ELF-1 (cell line): ENCODE data around the gene TRIM47.

Experiments
- DNase-seq: peaks from one replicate; pipeline ENCODE4 v3.0.0-alpha.2; 2016; ENCODE audit warnings: low read depth, low spot score

TRIM47 gene

GRCh38 chr17:75831032-75831571 lies 47.3 kb downstream of the TRIM47 start:
- peak; percentile 47 for DNase-seq

DNA sequence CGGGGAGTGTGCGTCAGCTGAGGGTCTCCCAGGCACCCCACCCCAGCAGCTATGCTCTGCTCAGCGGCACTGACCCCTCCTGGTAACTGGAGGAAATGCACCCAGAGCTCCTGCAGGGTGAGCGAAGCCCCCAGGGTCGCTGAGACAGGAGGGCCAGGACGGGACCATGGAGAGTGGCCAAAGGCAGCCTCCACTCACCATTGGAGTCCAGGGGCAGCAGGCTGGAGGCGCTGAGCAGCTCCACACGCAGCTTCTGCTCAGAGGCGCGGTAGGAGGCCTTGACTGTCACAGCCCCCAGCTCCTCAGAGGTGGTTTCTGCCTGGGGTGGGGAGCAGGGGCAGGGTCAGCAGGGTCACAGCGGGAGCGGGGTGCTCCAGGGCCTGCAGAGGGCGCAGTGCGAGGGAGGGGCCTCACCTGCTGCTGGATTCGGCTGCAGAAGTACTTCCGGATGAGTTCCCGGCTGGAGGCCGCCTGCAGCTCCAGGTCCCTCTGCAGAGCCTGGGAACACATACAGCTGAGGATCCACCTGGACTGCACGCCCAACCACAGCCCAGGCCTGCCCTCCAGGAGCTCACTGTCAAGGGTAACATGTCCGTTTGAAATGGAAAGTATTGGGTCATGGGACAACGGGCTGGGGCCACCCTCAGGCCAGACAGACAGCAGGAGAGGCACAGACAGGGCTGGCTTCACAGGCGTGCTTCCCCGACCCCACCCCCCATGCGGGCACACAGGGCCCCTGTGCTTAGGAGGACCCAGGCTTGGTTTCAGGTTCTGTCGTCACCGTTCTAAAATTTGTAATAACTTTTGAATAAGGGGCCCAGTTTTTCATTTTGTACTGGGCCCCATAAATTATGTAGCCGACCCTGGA lies 48.0 kb downstream of the TRIM47 start:
- peak; percentile 93 for DNase-seq

DNA sequence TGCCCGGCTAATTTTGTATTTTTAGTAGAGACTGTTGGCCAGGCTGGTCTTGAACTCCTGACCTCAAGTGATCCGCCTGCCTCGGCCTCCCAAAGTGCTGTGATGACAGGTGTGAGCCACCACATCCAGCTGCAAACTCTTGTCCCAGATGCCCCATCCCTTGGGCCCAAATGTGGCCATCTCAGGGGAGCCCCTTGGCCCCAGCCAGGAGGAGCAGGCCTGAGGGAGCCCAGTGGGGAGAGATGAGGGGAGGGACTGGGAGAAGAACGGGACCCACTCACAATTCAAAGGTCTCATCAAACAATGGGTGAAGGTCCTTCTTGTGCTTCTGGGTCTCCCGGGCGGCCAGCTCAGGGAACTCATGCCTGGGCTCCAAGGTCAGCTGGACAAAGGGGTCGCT lies 48.6 kb downstream of the TRIM47 start:
- no peak for DNase-seq

GRCh38 chr17:75828741-75829140 lies 49.6 kb downstream of the TRIM47 start:
- no peak for DNase-seq

GRCh38 chr17:75828076-75828400 lies 50.3 kb downstream of the TRIM47 start:
- DNase-seq: no peak

GRCh38 chr17:75827308-75828075 lies 50.9 kb downstream of the TRIM47 start:
- DNase-seq: peak; percentile 94

DNA sequence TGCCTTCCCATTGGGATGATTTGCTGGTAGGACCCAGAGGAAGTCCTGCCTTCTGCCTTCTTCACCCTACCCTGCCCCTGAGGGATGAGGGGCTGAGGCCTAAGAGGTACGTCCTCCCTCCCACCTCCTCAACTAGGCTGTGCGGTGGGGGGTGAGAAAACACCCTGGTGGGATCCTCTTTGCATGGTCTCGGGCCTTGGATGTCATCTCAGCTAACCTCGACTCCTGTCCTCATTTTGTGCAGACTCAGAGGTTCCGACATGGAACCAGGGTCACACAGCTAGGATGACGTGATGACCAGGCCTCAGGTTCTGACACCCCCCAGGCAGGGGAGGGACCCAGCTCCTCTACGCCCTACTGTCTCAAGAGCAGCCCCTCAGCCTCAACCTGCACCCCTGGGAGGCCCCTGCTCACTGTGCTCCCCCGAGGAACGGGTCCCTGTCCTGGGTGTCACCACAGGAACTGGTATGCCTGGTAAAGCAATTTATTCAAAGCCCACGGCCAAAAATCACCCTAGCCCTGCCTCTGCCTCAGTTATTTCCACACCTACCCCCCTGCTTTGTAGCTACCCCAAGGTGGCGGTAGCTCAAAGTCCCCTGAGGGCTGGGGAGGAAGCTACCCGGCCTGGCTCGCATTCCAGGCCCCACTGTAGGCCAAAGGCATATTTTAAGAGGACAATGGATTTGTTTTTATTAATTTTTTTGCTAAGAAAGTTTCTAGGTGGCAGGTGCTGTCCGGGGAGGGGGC lies 51.6 kb downstream of the TRIM47 start:
- DNase-seq: peak; percentile 39

DNA sequence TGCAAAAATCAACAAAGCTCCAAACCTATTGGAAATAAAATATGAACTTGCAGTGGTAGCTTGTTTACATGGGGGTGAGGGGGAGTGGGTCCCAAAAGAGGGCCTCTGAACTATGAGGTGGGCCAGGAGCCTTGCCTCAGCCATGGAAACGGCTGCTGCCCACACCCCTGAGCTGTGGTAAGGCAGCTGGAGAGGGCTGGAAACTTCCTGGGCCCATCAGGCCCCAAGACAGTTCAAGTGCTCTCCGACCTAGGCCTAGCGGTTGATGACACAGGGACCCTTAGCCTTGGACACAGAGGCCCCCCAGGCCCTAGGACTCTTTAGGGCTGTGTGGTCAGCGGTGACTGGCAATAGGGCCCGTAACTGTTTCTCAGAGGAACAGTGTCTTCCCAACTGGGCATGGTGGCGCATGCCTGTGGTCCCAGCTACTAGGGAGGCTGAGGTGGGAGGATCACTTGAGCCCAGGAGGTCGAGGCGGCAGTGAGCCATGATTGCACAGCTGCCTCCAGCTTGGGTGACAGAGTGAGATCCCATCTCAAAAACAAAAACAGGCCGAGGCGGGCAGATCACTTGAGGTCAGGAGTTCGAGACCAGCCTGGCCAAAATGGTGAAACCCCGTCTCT lies 52.5 kb downstream of the TRIM47 start:
- DNase-seq: no peak

- no peak for DNase-seq
These were observed 53.2 kb downstream of the TRIM47 start for GRCh38 chr17:75825149-75825552.

DNA sequence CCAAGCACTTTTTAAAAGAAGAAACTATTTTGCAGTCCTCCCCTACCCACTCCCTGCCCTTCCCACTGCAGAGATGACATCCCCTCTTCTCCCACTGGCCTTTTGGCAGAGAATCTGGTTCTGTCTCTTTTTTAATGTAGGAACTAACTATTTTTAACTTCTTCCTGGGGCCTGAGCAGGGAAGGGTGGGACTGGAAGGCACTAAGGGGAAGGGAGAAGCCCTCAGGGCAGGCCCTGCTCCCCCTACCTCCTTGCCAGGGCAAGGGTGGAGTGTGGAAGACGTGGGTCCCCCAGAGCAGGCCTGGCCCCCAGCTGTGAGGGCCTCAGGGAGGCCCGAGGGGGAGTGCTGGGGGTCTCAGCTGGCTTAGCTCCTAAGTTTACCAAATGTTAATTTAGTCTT lies 53.7 kb downstream of the TRIM47 start:
- no peak for DNase-seq
